Hindlimb muscle (tissue), 1 donor: Measurements from ENCODE around the gene UBA6. TPM values are rescaled to one million over a fixed set of nuclear protein-coding genes. Genes with fewer than 3 reads are reported as not detected.
"Not testable (repeated sequence)": the region's sequence is repeated elsewhere in the genome, so short reads cannot be mapped to it uniquely, and the experiment has no call there.

Experiments
- DNase-seq: peaks from one replicate; pipeline ENCODE4 v3.0.0-alpha.2; 2013
- polyA plus RNA-seq: library from polyadenylated mRNA; unstranded; fragments of 120-200 nt; gene quantifications from one replicate; pipeline ENCODE4 v1.2.1, GENCODE V29; 2013; ENCODE audit not compliant: insufficient read length

The UBA6 gene
- polyA plus RNA-seq, result 40.9 TPM

DNA sequence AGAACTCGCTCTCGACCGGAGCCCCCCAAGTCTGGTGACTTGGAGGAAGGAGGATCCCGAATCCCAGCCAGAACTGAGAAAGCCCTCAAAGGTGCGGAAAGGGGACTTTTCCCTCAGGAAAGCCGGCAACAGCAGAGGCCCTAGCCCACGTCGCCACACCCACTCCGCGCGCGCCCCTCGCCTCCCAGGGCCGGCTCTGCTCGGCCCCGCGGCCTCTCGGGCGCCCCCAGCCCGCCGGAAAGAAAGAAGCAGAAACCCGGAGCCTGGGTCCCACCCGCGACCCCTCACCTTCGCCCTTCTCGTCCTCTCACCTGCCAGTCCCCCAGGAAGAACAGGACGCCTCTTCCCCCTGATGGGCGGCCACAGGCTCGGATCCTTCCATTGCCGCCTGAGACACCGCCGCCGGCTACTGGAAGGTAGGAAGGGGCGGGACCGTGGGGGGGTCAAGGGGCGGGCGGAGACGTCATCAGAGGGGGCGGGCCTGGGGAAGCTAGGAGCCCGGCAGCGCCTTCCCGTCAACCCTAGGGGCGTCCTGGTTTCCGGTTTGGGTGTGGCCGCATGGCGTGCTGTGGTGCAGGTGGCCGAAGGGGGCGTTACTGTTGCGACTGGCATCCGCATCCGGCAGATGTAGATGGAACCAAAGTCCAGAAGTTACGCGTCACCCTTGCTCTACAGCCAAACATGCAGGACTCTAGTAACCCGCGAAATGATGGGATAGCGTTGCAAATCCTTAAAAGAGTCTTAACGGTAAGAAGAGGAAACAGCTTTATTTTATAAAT, at the start of gene UBA6:
Gene UBA6, minus strand, starts transcription at position 418 of the 779 bp plus-strand sequence. Its CDS starts 36 bp downstream, at position 382.
- DNase-seq, result peak; percentile 94

DNA sequence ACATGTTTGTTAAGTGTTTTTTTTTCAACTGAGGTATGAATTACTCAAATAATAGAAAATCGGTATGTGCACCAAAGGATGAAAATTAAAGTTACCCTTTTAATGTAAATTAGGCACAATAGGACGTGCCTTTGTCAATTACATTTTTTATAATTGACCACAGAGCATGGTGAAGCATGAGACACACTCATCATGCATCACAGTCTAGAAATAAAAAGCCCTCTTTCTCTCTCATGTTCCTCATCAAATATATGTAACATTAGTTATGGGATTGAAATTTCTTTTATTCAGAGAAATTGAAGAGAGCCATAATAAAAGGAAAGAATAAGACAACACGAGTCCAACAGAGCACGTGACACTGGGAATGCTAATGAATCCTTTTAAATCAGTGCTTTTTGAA, 49.7 kb upstream of the UBA6 start:
- DNase-seq, result no peak

DNA sequence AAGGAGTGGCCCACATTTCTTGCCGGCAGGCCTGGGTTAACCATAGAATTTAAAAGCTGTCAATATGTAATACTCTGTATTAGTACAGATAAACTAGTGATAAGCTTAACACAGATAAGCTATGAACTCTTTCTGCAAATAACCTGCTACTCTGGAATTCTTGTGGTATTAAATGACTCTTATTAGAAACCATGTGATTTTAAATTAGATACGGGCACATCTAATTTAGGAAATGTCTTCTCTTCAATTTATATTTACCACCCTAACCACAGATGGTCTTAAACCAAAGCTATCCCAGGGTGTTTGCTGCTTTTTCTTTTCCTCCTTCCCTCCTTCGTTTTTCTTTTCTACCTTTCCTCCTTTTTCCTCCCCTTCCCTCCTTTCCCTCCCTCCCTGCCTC, 48.3 kb upstream of the UBA6 start:
- DNase-seq, result no peak

DNA sequence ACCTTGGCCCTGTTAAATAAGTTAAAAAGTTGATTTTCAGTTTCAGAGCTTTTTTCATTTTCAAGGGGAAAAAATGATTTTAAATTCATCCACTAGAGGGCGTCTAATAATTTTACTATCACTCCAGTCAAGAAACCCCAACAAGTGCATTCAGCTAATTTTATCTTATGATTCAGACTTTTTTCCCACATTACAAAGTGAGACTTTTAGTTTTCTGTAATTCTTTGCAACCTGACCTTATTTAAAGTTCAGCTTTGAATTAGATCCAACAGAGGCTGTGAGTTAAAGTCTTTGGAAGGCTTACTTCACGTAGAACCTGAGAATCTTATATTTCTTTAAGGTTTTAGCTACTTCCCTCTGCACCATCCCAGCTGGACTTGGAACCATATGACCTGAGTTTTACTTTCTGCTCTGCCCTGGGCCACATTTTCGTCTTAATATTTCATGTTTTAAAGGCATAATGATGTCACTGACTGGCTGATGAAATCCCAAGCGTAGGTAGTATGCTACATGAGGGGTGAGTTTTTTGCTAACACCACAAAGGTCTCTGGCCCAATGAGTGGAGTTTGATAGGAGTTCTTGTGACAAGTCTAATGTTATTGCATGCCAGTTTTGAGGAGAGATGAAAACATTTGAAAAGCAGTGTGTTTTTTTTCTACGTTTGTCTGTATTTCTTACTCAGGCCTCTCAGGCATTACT, 46.0 kb upstream of the UBA6 start:
- no peak for DNase-seq

DNA sequence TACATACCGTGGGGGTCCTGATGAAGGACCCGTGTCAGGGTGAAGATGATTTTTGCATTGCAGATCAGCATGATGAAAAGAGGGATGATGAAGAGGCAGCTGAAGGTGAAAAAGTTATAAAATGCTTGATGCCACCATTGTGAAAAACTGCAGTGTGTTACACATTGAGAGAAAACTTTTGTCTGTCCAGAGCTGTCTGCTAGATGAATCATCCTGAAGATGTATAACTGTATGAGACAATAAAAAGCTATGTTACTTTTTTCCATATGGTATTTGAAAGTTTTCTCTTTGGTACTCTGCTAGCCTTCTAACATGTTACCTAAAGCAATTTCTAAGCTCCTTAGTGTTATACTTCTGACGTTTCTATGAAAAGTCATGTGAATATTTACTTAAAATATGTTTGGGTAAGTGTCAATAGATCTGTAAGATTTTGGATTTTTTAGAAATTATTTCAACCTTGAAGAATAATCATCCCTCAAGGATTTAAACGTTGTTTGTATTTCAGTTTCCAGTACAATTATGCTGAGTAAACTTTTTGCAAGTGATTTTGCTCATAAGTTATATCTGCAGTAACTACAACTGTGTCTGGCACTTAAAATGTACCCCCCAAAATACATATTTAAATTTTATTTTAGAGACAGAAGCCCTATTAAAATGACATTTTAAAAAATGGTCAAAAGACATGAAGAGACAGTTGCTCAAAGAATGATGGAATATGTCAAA, 43.8 kb upstream of the UBA6 start:
- DNase-seq, result no peak

DNA sequence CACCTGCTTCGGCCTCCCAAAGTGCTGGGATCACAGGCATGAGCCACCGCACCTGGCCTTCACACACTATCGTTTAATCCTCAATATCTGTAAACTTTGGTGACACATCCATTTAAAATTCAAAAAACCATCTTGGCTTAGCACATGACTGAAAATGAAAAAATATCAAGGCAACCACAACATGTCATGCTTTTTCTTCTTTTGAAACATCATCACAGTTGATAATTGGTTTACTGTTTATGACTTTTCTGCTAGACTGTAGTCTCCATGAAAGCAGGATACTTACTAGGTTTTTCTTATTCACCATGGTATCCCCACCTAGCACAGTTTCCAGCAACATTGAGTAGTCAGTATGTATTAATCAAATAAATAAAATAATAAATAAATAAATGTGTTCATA, 42.2 kb upstream of the UBA6 start:
- no peak for DNase-seq

DNA sequence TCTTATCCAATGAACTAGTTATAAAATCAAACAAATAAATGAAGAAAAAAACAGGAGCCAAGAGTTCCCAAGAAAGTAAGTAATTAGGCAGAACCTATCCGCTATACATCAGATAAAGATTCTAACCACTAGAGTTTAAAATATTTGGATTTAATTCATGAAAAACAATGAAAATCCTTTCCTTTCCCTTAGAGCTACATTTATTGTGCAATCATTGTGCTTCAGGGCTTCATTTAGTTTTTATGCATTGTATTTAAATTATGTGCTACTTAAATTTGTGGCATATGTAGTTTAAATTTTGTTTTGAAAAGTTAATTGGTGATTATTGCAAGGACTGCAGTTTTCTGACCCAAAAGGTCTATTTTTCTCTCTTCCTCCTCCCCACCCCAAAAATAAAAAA, 35.3 kb upstream of the UBA6 start:
- no peak for DNase-seq

DNA sequence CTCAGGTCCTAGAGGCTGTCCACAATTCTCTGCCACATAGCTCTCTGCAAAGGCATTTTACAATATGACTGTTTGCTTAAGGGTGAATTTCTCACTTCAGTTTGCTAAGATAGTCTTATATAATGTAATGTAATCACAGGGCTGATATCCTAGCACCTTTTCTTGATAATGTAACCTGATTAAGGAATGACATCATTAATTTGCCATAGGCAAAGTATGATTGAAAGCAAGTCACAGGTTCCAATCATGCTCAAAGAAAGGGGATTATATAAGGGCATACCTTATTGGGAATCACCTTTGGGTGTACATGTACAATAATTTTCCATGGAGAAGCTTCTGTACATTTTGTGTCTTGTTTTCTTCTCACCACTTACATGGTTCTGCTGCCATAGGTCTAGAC, 34.4 kb upstream of the UBA6 start:
- no peak for DNase-seq

DNA sequence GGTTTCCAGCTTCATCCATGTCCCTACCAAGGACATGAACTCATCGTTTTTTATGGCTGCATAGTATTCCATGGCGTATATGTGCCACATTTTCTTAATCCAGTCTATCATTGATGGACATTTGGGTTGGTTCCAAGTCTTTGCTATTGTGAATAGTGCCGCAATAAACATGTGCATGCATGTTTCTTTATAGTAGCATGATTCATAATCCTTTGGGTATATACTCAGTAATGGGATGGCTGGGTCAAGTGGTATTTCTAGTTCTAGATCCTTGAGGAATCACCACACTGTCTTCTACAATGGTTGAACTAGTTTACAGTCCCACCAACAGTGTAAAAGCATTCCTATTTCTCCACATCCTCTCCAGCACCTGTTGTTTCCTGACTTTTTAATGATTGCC, 29.6 kb upstream of the UBA6 start:
- not testable (repeated sequence) for DNase-seq

DNA sequence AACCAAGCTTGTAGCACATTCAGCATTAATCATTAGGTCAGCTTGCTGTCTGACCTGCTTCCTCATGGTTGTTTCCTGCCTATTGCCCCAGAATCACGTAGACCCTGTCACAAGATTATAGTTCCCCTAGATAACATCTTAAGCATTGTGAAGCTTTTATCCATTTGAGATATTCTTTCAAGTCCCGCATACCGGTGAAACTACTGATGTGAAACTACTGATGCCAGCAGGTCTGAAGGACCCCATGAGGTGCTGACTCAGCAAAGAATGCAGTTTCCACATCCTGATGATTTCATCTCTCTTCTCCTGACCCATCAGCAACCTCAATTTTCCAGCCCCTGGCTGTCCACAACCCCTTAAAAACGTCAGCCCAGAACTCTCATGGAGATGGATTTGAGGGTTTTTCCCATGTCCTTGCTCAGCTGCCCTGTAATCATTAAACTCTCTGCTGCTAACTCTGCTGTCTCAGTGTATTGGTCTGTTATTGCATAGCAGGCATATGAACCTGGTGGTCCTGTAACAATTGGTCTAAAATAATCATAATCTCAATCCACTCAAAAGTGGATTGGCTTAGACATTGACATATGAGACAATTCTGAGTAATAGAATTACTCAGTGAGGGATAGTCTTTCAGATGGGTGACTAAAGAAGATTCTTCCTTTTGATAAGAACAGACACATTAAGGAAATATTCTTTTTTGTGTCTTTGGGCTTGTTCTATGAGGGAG, 26.3 kb upstream of the UBA6 start:
- peak; percentile 0 for DNase-seq

DNA sequence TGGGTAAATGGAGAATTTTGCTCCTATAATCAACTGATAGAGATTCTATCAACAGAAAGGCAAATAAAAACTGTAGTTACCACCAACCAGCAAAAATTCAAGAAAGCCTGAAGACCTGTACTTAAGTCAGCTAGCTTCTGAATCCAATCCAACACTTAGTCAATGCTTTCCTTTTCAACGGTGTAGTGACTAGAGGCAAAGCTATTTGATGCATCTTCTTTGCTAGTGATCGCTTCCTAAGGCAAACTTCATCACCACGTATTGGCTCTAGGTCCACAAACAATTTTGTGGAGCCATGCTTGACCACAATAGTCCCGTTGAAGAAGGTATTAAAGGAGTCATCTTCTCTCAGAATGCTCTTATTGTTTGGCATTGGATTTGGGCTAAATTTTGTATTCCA, 25.0 kb upstream of the UBA6 start:
- no peak for DNase-seq

DNA sequence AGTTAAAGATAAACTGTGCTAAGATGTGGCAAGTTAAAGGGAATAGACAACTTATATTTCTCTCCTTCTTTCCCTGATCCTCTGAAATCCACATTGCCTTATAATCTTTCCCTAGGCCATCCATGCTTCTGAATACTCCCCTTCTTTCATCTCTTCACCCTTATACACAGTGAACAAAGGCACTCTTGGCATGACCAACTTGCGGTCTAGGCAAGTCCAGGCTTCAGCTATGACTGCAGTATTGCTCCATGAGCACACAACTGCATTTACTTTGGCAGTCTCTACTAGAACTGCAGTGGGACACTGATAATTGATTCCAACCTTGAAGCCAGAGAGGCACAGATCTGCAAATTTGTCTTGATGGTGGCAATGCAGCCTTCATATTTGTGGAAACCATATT, 24.2 kb upstream of the UBA6 start:
- no peak for DNase-seq

DNA sequence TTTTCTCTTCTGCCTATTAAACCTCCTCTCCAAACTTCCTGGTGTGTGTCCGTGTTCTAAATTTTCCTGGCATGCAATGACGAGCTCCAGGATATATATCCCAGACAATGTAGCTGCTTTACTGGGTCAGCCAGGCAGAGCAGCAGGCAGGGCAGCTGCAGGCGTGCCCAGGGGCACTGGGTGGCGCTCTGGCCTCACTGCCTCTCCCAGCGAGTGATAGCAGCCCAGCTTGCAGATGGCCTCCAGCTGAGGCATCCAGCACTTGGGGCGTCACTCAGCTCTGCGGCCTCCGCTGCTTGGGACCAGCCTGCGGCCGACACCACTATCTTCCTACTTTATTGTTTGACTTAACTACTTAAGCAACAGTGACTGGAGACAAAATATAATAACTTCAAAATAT, 23.0 kb upstream of the UBA6 start:
- no peak for DNase-seq

DNA sequence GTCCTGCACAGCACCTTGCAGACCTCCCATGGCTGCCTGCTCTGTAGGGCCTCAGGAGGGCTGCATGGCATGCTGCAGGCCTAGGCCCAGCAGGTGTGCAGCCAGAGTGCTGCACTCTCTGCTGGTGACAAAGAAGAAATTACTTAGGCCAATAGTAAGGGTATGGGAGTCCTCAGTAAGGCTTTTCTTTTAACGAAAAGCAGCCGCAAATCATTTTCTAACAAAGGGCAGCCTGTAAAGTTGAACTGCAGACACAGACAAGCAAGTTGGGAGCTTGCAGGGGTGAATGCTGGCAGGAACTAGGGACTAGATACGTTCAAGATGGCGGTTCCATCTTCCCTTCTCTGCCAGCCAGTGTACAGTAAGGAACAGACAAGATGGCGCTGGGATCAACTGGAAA, 22.4 kb upstream of the UBA6 start:
- DNase-seq, result no peak

DNA sequence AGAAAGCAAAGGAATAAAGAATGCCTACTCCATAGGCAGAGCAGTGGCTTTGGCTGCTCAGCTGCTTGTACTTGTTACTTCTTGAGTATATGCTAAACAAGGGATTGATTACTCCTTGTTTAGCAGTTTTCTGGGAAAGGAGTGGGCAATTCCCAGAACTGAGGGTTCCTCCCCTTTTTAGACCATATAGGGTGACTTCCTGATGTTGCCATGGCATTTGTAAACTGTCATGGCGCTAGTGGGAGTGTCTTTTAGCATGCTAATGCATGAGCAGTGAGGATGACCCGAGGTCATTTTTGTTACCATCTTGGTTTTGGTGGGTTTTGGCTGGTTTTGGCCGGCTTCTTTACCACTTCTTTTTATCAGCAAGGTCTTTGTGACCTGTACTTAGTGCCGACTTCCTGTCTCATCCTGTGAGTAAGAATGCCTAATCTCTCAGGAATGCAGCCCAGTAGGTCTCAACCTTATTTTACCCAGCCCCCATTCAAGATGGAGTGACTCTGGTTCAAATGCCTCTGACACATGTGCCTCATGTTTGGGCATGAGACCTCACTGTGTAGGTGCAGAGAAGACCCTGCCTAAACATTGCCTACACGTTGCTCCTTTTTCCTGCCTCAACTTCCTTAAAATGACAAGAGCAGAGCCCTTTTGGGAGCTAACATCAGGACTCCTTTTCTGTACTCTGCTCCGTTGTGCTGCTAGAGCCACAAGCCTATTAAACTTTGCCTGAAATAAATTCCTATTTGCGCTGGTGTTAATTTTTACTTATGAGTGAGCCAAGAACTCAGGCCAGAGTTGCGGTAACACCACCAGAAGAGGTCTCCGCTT, 21.0 kb upstream of the UBA6 start:
- DNase-seq, result no peak

DNA sequence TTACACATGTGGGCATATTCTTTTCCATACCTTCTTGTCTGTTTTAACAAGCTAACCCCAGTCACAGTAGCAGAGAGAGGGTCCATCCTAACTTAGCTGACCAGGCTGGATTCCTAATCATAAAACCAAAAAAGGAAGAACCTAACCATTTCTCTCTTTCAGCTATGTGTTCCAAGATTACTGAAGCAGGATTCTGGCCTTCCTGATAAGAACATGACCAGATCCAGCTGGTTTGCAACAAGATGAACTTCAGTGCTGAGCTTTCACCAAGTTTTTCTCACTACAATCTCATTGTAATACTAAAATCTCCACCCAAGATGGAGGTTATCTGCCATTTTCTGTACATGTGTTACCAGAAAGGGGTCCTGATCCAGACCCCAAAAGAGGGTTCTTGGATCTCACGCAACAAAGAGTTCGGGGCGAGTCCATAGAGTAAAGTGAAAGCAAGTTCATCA, 20.4 kb upstream of the UBA6 start:
- no peak for DNase-seq

DNA sequence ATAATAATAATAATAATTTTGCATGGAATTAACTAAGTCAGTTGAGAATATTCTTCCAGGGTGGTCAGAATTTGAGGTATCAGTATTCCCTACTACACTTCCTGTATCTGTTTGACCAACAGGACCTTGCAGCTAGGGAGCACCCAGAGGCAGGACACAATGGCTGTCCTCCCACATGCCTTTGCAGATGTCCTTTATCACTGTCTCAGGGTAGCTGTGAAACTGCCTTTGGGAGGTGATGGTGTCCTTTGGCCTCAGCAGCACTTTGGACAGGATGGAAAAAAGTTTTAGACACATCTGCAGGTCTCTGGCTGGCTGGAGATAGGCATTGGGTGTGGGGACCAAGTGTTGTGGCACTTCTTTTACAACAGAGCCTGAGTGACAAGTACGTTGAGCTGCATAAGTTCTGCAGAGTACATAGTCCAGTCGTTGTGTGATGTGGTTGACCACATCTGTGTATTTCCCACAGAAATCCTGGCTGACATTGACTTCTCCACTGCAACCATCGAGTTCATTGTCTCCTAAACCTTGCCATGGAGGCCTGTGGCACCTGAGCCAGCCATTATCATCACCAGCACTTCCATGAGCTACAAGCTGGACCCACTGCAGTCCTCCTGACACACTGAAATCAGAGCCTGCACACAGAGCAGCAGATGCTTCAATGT, 19.1 kb upstream of the UBA6 start:
- no peak for DNase-seq

DNA sequence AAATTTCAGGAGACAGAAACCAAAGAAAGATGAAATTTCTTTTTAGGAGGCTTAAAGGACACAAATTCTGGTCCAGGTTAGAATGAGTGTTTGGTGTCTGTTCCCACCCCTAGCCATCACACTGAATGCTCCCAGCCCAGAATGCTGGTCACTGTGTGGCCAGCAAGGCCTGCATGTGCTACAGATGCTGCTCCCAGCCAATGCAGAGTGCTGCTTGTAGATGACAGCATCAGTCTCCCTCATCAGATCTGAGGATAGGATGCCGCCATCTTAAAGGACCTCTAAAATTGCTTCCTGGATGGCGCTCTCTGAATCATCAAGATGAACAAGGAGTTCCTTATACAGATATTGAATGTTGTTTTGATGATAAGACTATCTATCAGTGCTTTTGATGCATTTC, 17.9 kb upstream of the UBA6 start:
- DNase-seq, result no peak

DNA sequence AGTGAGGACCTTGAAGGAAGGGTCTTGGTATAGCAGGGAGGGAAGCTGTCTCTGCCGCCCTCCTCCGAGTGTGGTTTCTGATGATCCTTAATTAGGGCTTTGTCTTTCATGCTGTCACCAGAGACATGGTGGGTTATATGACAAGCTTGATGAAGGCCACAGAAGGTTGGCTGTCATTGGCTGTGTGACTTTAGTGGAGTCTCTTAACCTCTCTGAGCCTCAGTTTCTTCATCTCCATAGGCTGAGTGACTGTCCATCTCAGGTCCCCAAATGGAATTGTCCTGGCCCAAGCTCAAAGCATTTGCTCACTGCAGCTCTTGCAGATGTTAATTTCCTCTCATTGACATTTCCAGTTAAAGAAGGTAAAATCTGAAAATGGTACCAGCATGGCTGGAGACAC, 16.6 kb upstream of the UBA6 start:
- DNase-seq, result no peak

DNA sequence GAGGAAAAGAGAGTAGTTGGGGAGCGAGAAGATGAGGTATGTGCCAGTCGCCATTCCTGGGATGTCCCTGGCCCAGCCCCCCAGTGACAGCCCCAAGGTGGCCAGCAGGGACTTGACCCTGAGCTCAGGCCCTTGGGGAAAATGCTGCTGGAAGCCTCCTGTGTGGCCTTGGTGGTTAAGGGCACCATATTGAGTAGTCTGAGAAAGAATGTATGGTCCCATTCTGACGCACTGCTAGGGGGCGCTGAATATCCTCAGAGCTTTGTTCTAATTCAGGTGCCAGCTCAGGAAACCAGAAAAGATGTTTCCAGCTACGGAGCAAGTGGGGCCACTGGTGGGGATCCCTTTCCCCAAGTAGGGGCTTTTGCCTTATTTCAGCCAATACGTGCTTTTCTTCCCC, 14.0 kb upstream of the UBA6 start:
- no peak for DNase-seq

DNA sequence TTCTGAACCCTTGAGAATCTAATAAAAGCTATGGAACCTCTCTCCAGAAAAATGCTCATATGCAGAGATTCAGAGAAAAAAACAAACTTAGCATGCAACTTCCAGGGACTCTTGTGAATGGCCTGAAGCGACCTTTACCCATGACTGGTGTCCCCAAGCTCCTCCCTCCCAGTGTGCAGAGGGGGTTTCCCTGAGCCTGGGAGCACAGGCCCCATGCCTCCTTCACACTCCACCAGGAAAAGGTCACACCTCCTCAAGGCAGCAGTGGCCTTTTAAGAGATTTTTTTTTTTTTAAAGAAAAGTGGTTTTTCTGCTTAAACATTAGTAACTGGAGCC, 13.3 kb upstream of the UBA6 start:
- DNase-seq, result no peak
